ENCODE measurements around the gene TCIRG1.
"Not testable (repeated sequence)": the region's sequence is repeated elsewhere in the genome, so short reads cannot be mapped to it uniquely, and the experiment has no call there.

TCIRG1 gene

GRCh38 chr11:68038718-68039525 is at the start of gene TCIRG1:
TCIRG1 (plus strand) TSS chr11:68039025; CDS start chr11:68041272, 2,247 bp downstream.
- FAIRE-seq, result no peak

GRCh38 chr11:67990546-67991346 is 48.1 kb upstream of the TCIRG1 start:
- not testable (repeated sequence) for FAIRE-seq

GRCh38 chr11:67991347-67992121 is 47.3 kb upstream of the TCIRG1 start:
- not testable (repeated sequence) for FAIRE-seq

- not testable (repeated sequence) for FAIRE-seq
Measured at GRCh38 chr11:67993821-67994220, 45.0 kb upstream of the TCIRG1 start.

GRCh38 chr11:67994387-67994786 is 44.4 kb upstream of the TCIRG1 start:
- FAIRE-seq, result not testable (repeated sequence)

GRCh38 chr11:67995129-67995528 is 43.7 kb upstream of the TCIRG1 start:
- FAIRE-seq, result not testable (repeated sequence)

- not testable (repeated sequence) for FAIRE-seq
Measured at GRCh38 chr11:67995579-67995978, 43.2 kb upstream of the TCIRG1 start.

GRCh38 chr11:67996051-67996450 is 42.8 kb upstream of the TCIRG1 start:
- FAIRE-seq, result no peak

- no peak for FAIRE-seq
Measured at GRCh38 chr11:67996622-67997474, 42.0 kb upstream of the TCIRG1 start.

GRCh38 chr11:67997475-67997921 is 41.3 kb upstream of the TCIRG1 start:
- no peak for FAIRE-seq

GRCh38 chr11:67998150-67999045 is 40.4 kb upstream of the TCIRG1 start:
- no peak for FAIRE-seq

GRCh38 chr11:67999201-67999629 is 39.6 kb upstream of the TCIRG1 start:
- FAIRE-seq, result no peak

GRCh38 chr11:67999704-68000103 is 39.1 kb upstream of the TCIRG1 start:
- FAIRE-seq, result no peak

- FAIRE-seq, result no peak
Measured at GRCh38 chr11:68002575-68002937, 36.3 kb upstream of the TCIRG1 start.

GRCh38 chr11:68002938-68003845 is 35.6 kb upstream of the TCIRG1 start:
- FAIRE-seq, result no peak

- no peak for FAIRE-seq
Measured at GRCh38 chr11:68003846-68004550, 34.8 kb upstream of the TCIRG1 start, which contains the start of gene UNC93B1. UNC93B1 (minus strand) TSS chr11:68004097; CDS start chr11:68004043, 54 bp downstream.

GRCh38 chr11:68004551-68005335 is 34.1 kb upstream of the TCIRG1 start:
- no peak for FAIRE-seq

- FAIRE-seq, result no peak
Measured at GRCh38 chr11:68006606-68007166, 32.1 kb upstream of the TCIRG1 start.
